Tibial nerve (tissue), 4 donors: ENCODE results near the gene AUTS2.

ENCODE experiments used
- EP300 ChIP-seq, 2 donors: sonication (generic); formaldehyde crosslinking; IDR thresholded peaks; one replicate each; pipeline ENCODE4 v1.6.1; 2017; ENCODE audit warnings: antibody characterized with exemption in 2 of 2, mild to moderate bottlenecking in 1 of 2
- POLR2A ChIP-seq, 2 donors: fragments of 450-650 bp; IDR thresholded peaks; one replicate each; pipeline ENCODE4 v1.6.1; 2017; ENCODE audit warnings: antibody characterized with exemption in 2 of 2, mild to moderate bottlenecking in 2 of 2, moderate library complexity in 2 of 2
- TF ChIP-seq, protein P1 (sequence below), 5 experiments: fragments of 200-600 bp in 3 of 5; fragments of 450-650 bp in 2 of 5; sonication (generic) in 3 of 5; IDR thresholded peaks; one replicate each; pipeline ENCODE4 v1.5.1; 2016 to 2019; ENCODE audit warnings: antibody characterized with exemption in 5 of 5, mild to moderate bottlenecking in 3 of 5, moderate library complexity in 2 of 5

DNA sequence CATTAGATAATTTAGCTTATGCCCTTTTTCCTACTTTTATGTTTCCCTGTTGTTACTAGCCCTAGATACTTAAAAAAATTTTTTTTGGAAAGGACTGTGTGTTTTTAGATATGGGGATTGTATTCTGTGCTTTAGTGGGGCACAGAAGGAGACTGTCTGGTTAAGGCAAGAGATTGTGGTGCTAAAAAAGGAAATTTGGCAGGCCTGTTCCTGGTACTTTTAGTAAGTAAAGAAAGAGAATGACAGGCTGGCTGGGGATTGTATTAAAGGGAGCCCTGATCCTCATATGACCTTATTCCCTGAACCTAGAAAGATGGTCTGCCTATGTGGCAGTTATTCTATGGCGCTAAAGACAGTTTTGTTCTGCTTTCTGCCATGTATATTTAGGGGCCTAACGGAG lies 74.8 kb downstream of the AUTS2 start:
- TF ChIP-seq, protein P1, sequence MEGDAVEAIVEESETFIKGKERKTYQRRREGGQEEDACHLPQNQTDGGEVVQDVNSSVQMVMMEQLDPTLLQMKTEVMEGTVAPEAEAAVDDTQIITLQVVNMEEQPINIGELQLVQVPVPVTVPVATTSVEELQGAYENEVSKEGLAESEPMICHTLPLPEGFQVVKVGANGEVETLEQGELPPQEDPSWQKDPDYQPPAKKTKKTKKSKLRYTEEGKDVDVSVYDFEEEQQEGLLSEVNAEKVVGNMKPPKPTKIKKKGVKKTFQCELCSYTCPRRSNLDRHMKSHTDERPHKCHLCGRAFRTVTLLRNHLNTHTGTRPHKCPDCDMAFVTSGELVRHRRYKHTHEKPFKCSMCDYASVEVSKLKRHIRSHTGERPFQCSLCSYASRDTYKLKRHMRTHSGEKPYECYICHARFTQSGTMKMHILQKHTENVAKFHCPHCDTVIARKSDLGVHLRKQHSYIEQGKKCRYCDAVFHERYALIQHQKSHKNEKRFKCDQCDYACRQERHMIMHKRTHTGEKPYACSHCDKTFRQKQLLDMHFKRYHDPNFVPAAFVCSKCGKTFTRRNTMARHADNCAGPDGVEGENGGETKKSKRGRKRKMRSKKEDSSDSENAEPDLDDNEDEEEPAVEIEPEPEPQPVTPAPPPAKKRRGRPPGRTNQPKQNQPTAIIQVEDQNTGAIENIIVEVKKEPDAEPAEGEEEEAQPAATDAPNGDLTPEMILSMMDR (IDR thresholded peaks at IDR 0.05) = no peak
- TF ChIP-seq POLR2A (IDR thresholded peaks at IDR 0.05) = no peak
- TF ChIP-seq EP300 (IDR thresholded peaks at IDR 0.05) = no peak
